BLaER1 (cell line): ENCODE results near the gene SHOC1.
"Not testable (repeated sequence)": the region's sequence is repeated elsewhere in the genome, so short reads cannot be mapped to it uniquely, and the experiment has no call there.

Source experiments
- H3K27ac ChIP-seq: shearing (Covaris generic); formaldehyde crosslinking; 2 replicates; pipeline ENCODE4 v1.8.1; 2022
- H3K27me3 ChIP-seq: shearing (Covaris generic); formaldehyde crosslinking; 2 replicates; pipeline ENCODE4 v1.8.1; 2022
- H3K36me3 ChIP-seq: shearing (Covaris generic); formaldehyde crosslinking; 2 replicates; pipeline ENCODE4 v1.8.1; 2022
- H3K4me1 ChIP-seq: shearing (Covaris generic); formaldehyde crosslinking; 2 replicates; pipeline ENCODE4 v1.8.1; 2022
- H3K4me2 ChIP-seq: shearing (Covaris generic); formaldehyde crosslinking; 2 replicates; pipeline ENCODE4 v1.8.1; 2022
- H3K4me3 ChIP-seq: shearing (Covaris generic); formaldehyde crosslinking; 2 replicates; pipeline ENCODE4 v1.8.1; 2022
- H3K9ac ChIP-seq: shearing (Covaris generic); formaldehyde crosslinking; 2 replicates; pipeline ENCODE4 v1.8.1; 2022
- H3K9me3 ChIP-seq: shearing (Covaris generic); formaldehyde crosslinking; 2 replicates; pipeline ENCODE4 v1.8.1; 2022
- H4K20me1 ChIP-seq: shearing (Covaris generic); formaldehyde crosslinking; 2 replicates; pipeline ENCODE4 v1.8.1; 2022
- Cebpa-rat ChIP-seq: shearing (Covaris generic); IDR thresholded peaks from 2 replicates; pipeline ENCODE4 v1.8.1; 2022

The SHOC1 gene

GRCh38 chr9:111807197-111807596, 12.5 kb upstream of the SHOC1 start:
- H3K27me3 ChIP-seq, result no peaks in the 10 kb centered on the region
- no peaks in the 10 kb centered on the region for H3K9me3 ChIP-seq
- no peaks in the 10 kb centered on the region for H3K36me3 ChIP-seq
- H3K4me1 ChIP-seq, result peaks cover 2% of the 10 kb centered on the region
- no peak for TF ChIP-seq Cebpa-rat
- H3K27ac ChIP-seq, result no peak overlapping the region
- no peak overlapping the region for H3K9ac ChIP-seq
- no peaks in the 10 kb centered on the region for H4K20me1 ChIP-seq
- H3K4me3 ChIP-seq, result no peak overlapping the region
- no peak overlapping the region for H3K4me2 ChIP-seq

GRCh38 chr9:111806259-111806658, 11.5 kb upstream of the SHOC1 start:
- no peaks in the 10 kb centered on the region for H4K20me1 ChIP-seq
- no peak overlapping the region for H3K27ac ChIP-seq
- H3K9me3 ChIP-seq, result no peaks in the 10 kb centered on the region
- no peak for TF ChIP-seq Cebpa-rat
- no peaks in the 10 kb centered on the region for H3K36me3 ChIP-seq
- H3K4me3 ChIP-seq, result no peak overlapping the region
- H3K27me3 ChIP-seq, result no peaks in the 10 kb centered on the region
- 0 out of 2 replicates have a peak, but pooled peaks cover 5% of the 10 kb centered on the region for H3K4me1 ChIP-seq
- H3K4me2 ChIP-seq, result no peak overlapping the region
- no peak overlapping the region for H3K9ac ChIP-seq

GRCh38 chr9:111805830-111806241, 11.1 kb upstream of the SHOC1 start:
- TF ChIP-seq Cebpa-rat, result no peak
- Histone ChIP-seq H4K20me1 (no peaks in the 10 kb centered on the region), H3K36me3 (no peaks in the 10 kb centered on the region), H3K9ac (no peak overlapping the region), H3K9me3 (no peaks in the 10 kb centered on the region), H3K27me3 (no peaks in the 10 kb centered on the region), H3K4me1 (0 out of 2 replicates have a peak, but pooled peaks cover 5% of the 10 kb centered on the region), H3K27ac (no peak overlapping the region), H3K4me2 (no peak overlapping the region), H3K4me3 (no peak overlapping the region)

GRCh38 chr9:111805262-111805661, 10.5 kb upstream of the SHOC1 start:
- Histone ChIP-seq H3K27ac (no peak overlapping the region), H3K9ac (no peak overlapping the region), H3K4me2 (no peak overlapping the region), H3K9me3 (no peaks in the 10 kb centered on the region), H3K4me1 (0 out of 2 replicates have a peak, but pooled peaks cover 5% of the 10 kb centered on the region), H4K20me1 (no peaks in the 10 kb centered on the region), H3K36me3 (no peaks in the 10 kb centered on the region), H3K4me3 (no peak overlapping the region), H3K27me3 (no peaks in the 10 kb centered on the region)
- no peak for TF ChIP-seq Cebpa-rat

GRCh38 chr9:111804636-111805035, 9.9 kb upstream of the SHOC1 start:
- Histone ChIP-seq H3K27ac (no peak overlapping the region), H3K4me2 (no peak overlapping the region), H3K4me1 (0 out of 2 replicates have a peak, but pooled peaks cover 5% of the 10 kb centered on the region), H3K27me3 (no peaks in the 10 kb centered on the region), H3K4me3 (no peak overlapping the region), H4K20me1 (no peaks in the 10 kb centered on the region), H3K9me3 (no peaks in the 10 kb centered on the region), H3K36me3 (no peaks in the 10 kb centered on the region), H3K9ac (no peak overlapping the region)
- no peak for TF ChIP-seq Cebpa-rat

- Histone ChIP-seq H3K4me3 (no peak overlapping the region), H3K36me3 (no peaks in the 10 kb centered on the region), H3K4me2 (no peak overlapping the region), H3K9ac (no peak overlapping the region), H4K20me1 (no peaks in the 10 kb centered on the region), H3K27ac (no peak overlapping the region), H3K9me3 (no peaks in the 10 kb centered on the region), H3K4me1 (0 out of 2 replicates have a peak, but pooled peaks cover 5% of the 10 kb centered on the region), H3K27me3 (no peaks in the 10 kb centered on the region)
- TF ChIP-seq Cebpa-rat, result no peak
Measured at GRCh38 chr9:111803924-111804323, 9.2 kb upstream of the SHOC1 start.

- H3K27me3 ChIP-seq, result no peaks in the 10 kb centered on the region
- H3K4me2 ChIP-seq, result no peak overlapping the region
- TF ChIP-seq Cebpa-rat, result no peak
- peaks cover 3% of the 10 kb centered on the region; the same call in 1 of the 2 replicates for H3K36me3 ChIP-seq
- H4K20me1 ChIP-seq, result no peaks in the 10 kb centered on the region
- no peak overlapping the region for H3K9ac ChIP-seq
- no peak overlapping the region for H3K4me3 ChIP-seq
- 0 out of 2 replicates have a peak, but pooled peaks cover 5% of the 10 kb centered on the region for H3K4me1 ChIP-seq
- no peak overlapping the region for H3K27ac ChIP-seq
- H3K9me3 ChIP-seq, result no peaks in the 10 kb centered on the region
Measured at GRCh38 chr9:111799915-111800526, 5.3 kb upstream of the SHOC1 start.

- 0 out of 2 replicates have a peak, but pooled peaks cover 4% of the 10 kb centered on the region for H3K9me3 ChIP-seq
- H4K20me1 ChIP-seq, result no peaks in the 10 kb centered on the region
- no peak for TF ChIP-seq Cebpa-rat
- H3K4me2 ChIP-seq, result no peak overlapping the region
- H3K4me3 ChIP-seq, result no peak overlapping the region
- H3K9ac ChIP-seq, result no peak overlapping the region
- no peaks in the 10 kb centered on the region for H3K27me3 ChIP-seq
- H3K4me1 ChIP-seq, result 0 out of 2 replicates have a peak, but pooled peaks cover 5% of the 10 kb centered on the region
- peaks cover 8% of the 10 kb centered on the region; the same call in 1 of the 2 replicates for H3K36me3 ChIP-seq
- no peak overlapping the region for H3K27ac ChIP-seq
Measured at GRCh38 chr9:111799506-111799905, 4.8 kb upstream of the SHOC1 start.

- Histone ChIP-seq H4K20me1 (no peaks in the 10 kb centered on the region), H3K36me3 (peaks cover 14% of the 10 kb centered on the region; the same call in 1 of the 2 replicates), H3K4me1 (0 out of 2 replicates have a peak, but pooled peaks cover 5% of the 10 kb centered on the region), H3K4me3 (no peak overlapping the region), H3K27me3 (no peaks in the 10 kb centered on the region), H3K9me3 (peaks cover 11% of the 10 kb centered on the region; the same call in 1 of the 2 replicates), H3K4me2 (no peak overlapping the region), H3K9ac (no peak overlapping the region), H3K27ac (no peak overlapping the region)
- TF ChIP-seq Cebpa-rat, result no peak
Measured at GRCh38 chr9:111798786-111799185, 4.0 kb upstream of the SHOC1 start.

- H4K20me1 ChIP-seq, result no peaks in the 10 kb centered on the region
- H3K27ac ChIP-seq, result no peak overlapping the region
- H3K27me3 ChIP-seq, result no peaks in the 10 kb centered on the region
- peaks cover 16% of the 10 kb centered on the region; the same call in 1 of the 2 replicates for H3K36me3 ChIP-seq
- TF ChIP-seq Cebpa-rat, result no peak
- no peaks in the 10 kb centered on the region for H3K4me1 ChIP-seq
- H3K9me3 ChIP-seq, result peaks cover 20% of the 10 kb centered on the region; the same call in 1 of the 2 replicates
- no peak overlapping the region for H3K4me2 ChIP-seq
- H3K4me3 ChIP-seq, result no peak overlapping the region
- no peak overlapping the region for H3K9ac ChIP-seq
Measured at GRCh38 chr9:111795557-111795839, 761 bp upstream of the SHOC1 start.

GRCh38 chr9:111791821-111792220, 2.9 kb downstream of the SHOC1 start:
- peaks cover 16% of the 10 kb centered on the region for H3K36me3 ChIP-seq
- H4K20me1 ChIP-seq, H3K27me3 ChIP-seq, H3K4me1 ChIP-seq, H3K9ac ChIP-seq, H3K4me2 ChIP-seq, H3K4me3 ChIP-seq, H3K27ac ChIP-seq: not testable (repeated sequence)
- peaks cover 32% of the 10 kb centered on the region for H3K9me3 ChIP-seq
